GM19023 (cell line): ENCODE measurements around the gene C3orf22.

Source experiments
- ATAC-seq: cut with Tn5 transposase; IDR thresholded peaks from one replicate; pipeline ENCODE4 v1.9.1; 2021; ENCODE audit warnings: mild to moderate bottlenecking, moderate library complexity; ENCODE audit not compliant: unreplicated experiment

C3orf22 gene

GRCh38 chr3:126557415-126557745 is 1.4 kb downstream of the C3orf22 start:
- ATAC-seq: no peak

GRCh38 chr3:126556637-126557414 is 1.9 kb downstream of the C3orf22 start:
- ATAC-seq: no peak

DNA sequence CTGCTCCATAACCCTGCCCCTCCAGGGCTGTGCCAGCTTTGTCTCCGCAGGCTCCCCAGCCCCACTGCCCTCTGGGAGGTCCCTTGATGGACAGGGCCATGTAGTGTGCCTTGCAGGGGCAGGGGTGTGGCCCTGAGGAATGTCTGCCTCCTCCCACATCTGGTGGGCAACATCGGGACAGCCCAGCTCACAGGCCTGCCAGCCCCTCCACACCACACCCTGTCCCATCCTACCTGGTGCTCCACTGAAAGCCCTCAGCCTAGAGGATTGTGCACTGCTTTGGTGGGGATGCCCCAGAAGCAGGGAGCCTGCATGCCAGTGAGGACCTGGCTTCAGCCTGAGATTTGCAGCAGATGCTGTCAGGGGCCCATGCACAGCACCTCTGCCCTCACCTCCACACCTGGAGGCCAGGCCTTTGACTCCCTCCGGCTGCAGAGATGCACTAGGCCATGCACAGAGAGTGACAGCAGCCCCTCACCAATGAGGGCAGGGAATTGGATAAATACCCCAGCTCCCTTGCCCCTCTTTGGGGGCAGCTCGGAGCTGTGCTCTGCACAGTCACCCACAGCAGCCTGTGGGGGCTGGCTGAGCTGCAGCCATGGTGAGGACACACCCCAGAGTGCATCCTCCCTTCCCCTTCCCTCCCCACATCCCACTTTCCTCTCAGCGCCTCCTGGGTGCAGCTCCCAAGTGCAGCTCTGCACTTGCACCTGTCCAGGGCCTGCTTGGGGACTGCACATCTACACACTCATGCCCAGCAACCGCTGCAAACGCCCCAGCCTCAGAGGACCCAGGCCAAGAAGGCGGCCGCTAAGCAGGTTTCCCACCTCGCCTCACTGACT is 2.7 kb downstream of the C3orf22 start:
- ATAC-seq: no peak

DNA sequence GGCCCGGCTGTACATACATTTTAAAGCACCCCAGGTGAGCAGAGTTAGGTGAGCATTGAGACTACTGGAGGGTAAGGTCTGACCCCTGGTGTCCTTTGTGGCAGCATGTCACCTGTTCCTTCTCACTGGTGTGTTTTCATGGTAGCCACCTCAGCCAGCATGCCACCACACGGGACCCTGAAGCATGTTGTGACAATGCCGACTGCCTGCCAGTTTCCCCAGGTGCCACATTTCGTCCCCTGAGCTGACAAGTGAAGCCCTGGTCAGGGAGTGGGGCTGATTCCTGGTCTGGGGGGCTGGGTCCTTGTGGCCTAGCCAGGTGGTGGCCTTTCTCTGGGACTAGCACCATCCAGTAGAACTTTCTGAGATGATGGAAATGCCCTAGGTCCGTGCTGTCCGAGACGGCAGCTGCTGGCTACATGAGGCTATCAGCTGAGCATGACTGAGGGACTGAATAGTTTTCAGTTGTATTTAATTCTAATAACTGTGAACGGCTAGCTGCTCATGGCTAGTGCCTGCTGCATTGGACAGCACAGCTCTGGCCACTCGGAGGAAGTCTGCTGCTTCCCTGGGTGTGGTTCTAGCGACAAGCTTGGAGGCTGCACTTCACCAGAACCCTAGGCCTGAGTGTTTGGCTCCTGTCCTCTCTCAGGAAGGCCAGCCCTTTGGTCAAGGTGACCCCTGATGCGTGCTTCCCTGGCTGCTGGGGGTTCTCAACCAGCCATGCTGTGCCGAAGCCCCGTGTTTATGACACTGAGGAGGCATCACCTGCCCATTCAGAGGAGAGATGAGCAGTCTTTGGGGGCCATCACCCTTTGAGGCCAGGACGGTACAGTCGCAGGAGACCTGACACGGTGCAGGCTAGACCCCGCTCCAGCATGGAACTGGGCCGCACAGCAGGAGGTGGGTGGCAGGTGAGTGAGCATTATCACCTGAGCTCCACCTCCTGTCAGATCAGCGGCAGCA is 3.9 kb downstream of the C3orf22 start:
- ATAC-seq: no peak

DNA sequence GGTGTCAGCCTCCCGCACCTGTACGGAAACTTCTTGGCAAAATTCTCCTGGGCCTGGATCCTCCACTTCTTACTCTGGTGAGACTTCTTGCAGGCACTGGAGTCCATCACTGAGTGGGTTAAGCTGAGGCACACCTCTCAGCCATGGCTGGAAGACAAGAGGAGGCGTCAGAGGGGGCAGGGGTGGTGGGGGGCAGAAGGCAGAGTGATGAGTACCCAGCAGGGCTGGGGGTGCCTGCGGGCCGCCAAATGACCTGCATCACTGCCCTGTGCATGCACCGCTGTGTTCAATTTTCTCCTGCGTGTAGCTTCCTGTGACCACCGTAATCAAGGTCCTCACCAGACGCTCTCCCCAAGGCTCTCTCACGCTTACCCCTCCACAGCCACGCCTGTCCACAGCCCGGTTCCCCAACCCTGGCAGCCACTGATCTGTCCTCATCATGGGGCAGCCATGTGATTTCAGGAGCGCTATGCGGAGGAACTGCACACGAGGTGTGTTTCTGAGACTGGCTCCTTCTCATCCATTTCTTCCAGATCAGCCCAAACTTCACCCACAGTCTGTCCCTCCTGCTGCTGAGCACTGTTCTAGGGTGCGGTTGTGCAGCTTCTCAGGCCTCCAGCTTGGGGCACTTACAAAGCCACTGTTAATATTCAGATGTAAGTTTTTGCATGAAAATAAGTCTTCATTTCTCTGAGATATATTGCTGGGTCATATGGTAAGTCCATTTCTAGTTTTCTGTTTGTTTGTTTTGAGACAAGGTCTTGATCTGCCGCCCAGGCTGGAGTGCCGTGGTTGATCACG is 5.2 kb downstream of the C3orf22 start:
- ATAC-seq: no peak

DNA sequence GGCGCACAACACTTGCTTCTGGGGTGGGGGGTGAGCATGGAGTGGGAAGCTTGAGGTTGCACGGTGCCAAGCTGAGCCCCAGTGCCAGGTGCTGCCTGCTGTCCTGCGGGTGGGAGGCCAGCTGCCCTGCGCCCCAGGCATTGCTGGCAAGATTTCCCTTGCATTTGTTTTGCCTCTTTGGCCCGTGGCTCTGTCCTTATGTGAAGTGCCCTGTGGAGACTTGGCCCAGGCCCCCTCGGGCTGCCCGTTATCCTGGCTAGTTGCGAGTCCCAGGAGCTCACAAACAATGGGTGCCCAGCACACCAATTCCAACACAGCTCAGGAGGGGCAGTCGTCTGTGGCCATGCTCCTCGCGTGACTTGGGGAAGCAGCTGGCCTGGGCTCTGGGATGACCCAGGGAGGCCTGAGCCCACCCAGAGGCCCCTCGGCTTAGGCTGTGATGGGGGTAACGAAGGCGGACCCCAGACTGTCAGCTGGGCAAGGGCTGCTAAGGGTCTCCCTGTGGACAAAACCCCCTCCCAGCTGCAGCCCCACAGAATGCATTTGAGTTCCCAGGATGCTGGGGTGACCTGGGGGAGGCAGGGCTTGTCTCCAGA is 5.9 kb downstream of the C3orf22 start:
- no peak for ATAC-seq

GRCh38 chr3:126551839-126552687 is 6.7 kb downstream of the C3orf22 start:
- ATAC-seq: no peak

DNA sequence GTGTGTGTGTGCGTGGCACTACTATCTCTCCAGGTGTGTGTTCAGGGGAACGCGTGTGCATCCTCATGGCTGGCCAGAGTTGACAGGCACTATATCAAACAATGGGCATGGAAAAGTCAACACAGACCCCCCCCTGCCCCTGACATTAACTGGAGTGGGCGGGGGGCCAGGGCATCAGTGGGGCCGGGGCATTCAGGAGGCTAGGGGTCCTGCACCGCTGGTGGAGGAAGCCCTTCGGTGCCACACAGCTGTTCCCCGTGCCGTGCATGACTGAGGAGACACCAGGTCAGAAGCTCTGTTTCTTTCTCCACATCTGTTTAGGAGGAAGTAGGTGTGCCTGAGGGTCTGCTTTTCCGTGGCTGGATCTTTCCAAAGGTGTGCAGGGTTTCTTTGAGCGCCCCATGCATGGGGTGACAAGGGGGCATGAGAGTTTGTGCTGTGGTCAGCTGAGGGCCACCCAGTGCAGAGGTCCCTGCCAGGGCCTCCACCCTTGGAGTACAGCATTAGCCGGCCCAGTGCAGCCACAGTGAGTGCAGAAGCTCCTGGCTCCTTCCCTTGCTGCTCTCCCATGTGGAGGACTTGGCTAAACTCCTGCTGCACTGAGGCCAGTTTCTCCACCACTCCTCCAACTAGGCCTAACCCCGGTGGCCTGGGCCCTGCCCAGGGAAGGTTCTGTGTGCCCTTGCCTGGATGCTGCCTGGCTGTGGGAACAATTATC is 7.5 kb downstream of the C3orf22 start:
- ATAC-seq: no peak

GRCh38 chr3:126550488-126551051 is 8.2 kb downstream of the C3orf22 start:
- ATAC-seq: no peak

GRCh38 chr3:126549861-126550487 is 8.8 kb downstream of the C3orf22 start:
- no peak for ATAC-seq

DNA sequence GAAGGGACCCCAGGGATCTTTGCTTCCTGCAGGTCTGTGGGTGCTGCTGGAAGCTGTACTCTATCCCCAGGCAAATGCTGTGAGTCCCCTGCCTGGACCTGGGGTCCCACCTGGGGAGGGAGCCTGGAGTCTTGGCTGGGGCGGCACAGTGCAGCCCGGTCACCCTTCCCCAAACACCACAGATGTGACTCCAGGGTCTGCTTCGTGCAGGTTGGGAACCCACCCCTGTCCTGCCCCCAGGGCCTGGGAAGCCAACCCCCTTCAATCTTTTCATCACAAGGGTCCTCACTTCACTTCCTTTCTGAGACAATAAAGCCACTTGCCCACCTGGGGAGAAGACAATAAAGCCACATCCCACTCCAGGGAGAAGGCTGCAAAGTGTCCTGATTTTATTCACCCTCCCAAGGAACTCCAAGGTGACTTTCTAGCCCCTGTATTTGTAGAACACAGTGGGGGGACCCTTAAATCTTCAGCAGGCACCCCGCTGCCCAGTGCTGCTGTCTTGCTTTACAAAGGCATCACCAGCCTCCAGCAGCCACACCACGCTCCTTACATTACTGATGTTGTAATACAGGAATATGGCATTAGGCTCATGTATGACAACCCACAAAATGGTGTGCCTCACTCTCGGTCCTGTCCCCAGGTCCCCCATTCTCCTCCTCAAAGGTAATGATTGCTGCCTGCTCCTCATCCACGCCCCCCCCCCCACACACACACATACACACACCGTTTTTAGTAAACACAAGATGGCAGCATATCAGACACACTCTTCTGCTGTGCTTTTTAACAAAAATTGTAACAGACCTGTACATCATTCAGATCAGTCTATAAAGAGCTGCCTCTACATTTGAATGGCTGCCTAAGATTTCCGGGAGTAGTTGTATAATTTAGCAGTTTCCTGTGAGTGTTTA is 9.9 kb downstream of the C3orf22 start:
- no peak for ATAC-seq

- ATAC-seq: no peak
Observed at GRCh38 chr3:126547721-126548120, 11.0 kb downstream of the C3orf22 start.

DNA sequence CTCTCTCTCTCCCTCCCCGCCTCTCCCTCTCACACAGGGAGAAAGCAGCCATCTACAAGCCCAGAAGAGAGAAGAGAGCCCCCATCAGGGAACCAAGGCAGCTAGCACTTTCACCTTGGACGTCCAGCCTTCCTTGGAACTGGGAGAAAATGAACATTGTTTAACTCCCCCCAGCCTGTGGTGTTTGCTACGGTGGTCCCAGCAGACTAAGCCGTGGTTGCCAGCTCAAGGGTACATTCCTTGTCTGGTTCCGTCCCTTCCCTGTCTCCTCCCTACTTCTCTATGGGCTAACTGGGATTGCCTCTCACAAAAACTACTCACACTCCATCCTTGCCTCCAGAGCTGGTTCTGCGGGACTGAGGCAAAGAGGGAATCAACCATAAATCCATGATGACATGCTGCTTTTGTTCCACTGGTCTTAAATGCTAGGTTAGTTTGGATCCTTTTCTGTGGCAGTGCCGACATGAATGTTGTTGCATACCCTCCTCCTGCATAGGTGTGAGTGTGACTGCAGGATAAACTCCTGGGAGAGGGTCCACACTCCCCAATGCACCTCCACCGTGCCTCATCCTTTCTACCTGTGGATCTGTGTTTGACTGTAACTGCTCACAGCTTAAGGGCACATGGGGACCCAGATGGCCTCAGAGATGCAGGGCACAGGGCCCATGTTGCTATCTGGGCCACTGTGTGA is 12.0 kb downstream of the C3orf22 start:
- no peak for ATAC-seq

DNA sequence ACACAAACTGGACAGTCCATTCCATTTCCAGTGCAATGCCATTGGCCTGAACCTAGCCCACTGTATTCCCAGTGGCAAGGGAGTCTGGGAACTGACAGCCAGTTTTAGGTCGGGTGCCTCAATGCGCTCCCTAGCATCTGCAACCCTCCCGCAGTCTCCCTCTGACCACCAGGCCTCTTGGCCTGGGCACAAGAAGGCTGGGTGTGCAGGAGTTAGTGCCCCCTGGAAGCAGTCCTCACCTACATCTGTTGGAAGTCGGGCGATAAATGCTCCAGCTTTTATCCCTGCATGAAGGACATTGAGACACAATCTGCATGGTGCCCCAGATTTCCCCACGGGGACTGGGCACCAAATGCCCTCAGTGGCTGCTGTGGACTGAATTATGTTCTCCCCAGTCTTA is 12.7 kb downstream of the C3orf22 start:
- ATAC-seq: no peak

DNA sequence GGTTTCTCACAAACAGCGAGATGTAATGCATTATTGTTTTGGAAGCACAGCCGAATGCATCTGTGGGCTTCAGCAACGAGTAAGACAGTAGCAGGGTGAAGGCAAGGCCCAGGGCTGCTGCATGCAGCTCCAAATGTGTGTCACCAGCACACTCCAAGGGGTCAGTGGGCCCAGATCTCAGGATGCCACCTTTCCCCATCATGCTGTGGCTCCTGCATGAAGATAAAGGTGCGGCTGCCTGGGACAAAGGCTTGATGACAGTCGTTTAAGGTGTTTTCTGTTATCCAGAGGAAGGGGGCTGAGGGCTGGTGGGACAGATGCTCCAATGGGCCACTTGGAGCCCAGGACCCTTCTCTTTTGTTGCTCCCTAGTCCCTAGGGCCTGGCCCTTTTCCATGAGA is 13.2 kb downstream of the C3orf22 start:
- ATAC-seq: no peak
